ENCODE results near the gene DUOXA2. TPM values are rescaled to one million over a fixed set of nuclear protein-coding genes. Genes with fewer than 3 reads are reported as not detected.

Gene DUOXA2
- total and polyA plus RNA-seq, 11 donors = 0.03 TPM; not detected in 10

DNA sequence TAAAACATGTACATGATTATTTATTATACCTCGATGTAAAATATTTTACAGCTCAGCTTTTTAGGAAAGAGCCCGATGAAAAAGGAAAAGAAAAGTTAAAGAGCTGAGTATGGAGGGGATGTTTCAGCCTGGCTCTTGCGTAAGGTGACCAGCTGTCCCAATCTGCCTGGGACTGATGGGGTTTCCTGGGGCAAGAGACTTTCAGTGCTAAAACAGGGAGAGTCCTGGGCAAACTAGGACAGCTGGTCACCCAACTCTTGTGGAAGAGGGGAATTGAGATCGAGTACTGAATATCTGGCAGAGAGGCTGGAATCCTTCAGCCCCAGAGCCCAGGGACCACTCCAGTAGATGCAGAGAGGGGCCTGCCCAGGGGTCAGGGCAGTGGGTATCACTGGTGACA is 21.1 kb upstream of the DUOXA2 start:
- H3K9me3 ChIP-seq = no peaks in the 10 kb centered on the region
- DNase-seq (no peak), ATAC-seq (no peak)
- no peaks in the 10 kb centered on the region for H3K4me1 ChIP-seq
- intact Hi-C loops (cut with DNase I) = no loop called here
- no peak overlapping the region for H3K4me3 ChIP-seq
- 83 to 92% (median 90%) methylated on average over 4 of the region's 4 CpGs for WGBS, 4 donors
- H3K27me3 ChIP-seq = peaks cover 0 to 8% (median 0%) of the 10 kb centered on the region in 9 donors
- H3K27ac ChIP-seq = no peak overlapping the region
- TF ChIP-seq, protein P1, sequence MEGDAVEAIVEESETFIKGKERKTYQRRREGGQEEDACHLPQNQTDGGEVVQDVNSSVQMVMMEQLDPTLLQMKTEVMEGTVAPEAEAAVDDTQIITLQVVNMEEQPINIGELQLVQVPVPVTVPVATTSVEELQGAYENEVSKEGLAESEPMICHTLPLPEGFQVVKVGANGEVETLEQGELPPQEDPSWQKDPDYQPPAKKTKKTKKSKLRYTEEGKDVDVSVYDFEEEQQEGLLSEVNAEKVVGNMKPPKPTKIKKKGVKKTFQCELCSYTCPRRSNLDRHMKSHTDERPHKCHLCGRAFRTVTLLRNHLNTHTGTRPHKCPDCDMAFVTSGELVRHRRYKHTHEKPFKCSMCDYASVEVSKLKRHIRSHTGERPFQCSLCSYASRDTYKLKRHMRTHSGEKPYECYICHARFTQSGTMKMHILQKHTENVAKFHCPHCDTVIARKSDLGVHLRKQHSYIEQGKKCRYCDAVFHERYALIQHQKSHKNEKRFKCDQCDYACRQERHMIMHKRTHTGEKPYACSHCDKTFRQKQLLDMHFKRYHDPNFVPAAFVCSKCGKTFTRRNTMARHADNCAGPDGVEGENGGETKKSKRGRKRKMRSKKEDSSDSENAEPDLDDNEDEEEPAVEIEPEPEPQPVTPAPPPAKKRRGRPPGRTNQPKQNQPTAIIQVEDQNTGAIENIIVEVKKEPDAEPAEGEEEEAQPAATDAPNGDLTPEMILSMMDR (IDR thresholded peaks at IDR 0.05) = no peak
- TF ChIP-seq POLR2A (IDR thresholded peaks at IDR 0.05) = no peak
- no peaks in the 10 kb centered on the region for H3K36me3 ChIP-seq

DNA sequence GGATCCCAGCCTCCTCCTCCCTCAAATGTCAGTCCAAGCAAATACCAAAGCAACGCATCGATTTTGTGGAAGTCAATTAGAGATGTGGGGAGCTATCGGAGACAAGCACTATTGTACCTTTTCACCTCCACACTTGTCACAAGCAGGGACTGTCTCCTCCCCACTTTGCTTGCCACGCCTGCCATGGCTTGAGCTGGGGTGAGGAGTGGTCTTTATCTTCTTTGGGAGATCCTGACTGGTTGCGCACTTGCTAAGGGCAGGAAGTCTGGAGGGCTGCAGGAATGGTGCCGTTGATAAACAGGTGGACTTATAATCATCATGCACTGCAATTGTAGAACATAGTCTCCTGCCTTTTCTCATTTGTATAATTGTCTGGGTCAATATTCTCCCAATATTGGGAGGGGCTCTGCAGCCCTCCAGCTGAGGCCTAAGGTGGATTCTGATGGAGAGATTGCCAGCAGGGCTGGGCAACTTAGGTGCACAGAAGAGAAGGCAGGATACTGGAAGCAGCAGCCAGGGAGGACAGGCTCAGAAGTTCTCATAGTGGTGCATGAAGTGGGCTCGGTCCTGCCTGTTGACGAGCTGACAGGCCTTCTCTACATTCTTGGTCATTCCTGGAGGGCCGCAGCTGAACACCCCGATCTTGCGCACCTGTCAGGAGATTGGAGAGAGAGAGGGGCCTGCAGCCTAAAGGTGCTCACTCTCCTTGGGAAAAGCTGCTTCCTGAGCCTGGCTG is 20.3 kb upstream of the DUOXA2 start:
- DNase-seq (no peak), ATAC-seq (no peak)
- Histone ChIP-seq H3K4me1 (no peaks in the 10 kb centered on the region), H3K27ac (no peak overlapping the region), H3K27me3 (peaks cover 0 to 8% (median 0%) of the 10 kb centered on the region in 9 donors), H3K9me3 (no peaks in the 10 kb centered on the region), H3K4me3 (no peak overlapping the region), H3K36me3 (no peaks in the 10 kb centered on the region)
- TF ChIP-seq POLR2A (IDR thresholded peaks at IDR 0.05) = no peak
- 77 to 83% (median 82%) methylated on average over 10 to 11 of the region's 11 CpGs for WGBS, 4 donors
- intact Hi-C loops (cut with DNase I) = no loop called here

DNA sequence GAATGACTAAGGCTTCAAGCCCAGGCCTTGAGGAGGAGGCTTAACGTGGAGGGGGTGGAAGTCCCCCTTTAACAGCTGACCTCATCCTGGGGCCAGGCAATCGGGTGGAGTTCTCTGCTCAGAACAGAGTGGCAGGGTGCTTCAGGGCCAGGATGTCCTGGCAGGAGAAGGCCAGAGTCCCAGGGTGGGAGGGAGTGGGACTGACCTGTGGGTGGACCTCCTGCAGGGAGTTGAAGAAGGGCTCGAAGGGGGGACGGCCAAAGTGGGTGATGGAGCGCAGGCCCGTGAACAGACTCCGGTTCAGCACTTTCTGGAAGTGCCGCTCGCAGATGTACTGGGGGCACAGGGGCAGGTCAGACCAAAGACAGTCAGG is 19.8 kb upstream of the DUOXA2 start:
- Histone ChIP-seq H3K27me3 (peaks cover 0 to 8% (median 0%) of the 10 kb centered on the region in 9 donors), H3K4me1 (no peaks in the 10 kb centered on the region), H3K36me3 (no peaks in the 10 kb centered on the region), H3K27ac (no peak overlapping the region), H3K9me3 (no peaks in the 10 kb centered on the region), H3K4me3 (no peak overlapping the region)
- intact Hi-C loops (cut with DNase I) = no loop called here
- WGBS, 4 donors = 74 to 86% (median 77%) methylated on average over 8 to 9 of the region's 9 CpGs
- no peak for TF ChIP-seq POLR2A (IDR thresholded peaks at IDR 0.05)
- TF ChIP-seq, protein P1 (IDR thresholded peaks at IDR 0.05) = no peak
- ATAC-seq = no peak
- DNase-seq = no peak

DNA sequence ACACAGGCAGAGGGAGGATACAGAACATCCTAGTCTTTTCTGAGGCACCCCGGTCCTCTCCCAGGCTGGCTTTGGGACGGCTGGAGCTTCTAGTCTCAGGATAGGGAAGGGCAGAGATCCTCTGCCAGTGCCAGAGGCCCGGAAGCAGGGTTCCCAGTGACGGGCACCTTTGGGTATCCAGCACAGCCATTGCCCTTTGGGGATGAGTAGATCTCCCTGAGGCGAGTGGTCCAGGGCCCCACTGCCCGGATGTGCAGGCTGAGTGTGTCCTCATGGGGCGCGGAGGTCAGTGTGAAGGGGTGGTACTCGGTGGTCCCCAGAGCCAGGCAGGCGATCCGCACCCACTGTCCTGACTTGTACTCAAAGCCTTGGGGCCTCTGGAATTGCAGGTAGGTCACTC is 18.5 kb upstream of the DUOXA2 start:
- no peaks in the 10 kb centered on the region for H3K9me3 ChIP-seq

More for the DNA sequence above, 18.5 kb upstream of the DUOXA2 start:
- TF ChIP-seq, protein P1 (IDR thresholded peaks at IDR 0.05) = no peak
- TF ChIP-seq POLR2A (IDR thresholded peaks at IDR 0.05) = no peak
- H3K27me3 ChIP-seq = peaks cover 0 to 4% (median 0%) of the 10 kb centered on the region in 9 donors
- no peaks in the 10 kb centered on the region for H3K4me1 ChIP-seq
- ATAC-seq (no peak), DNase-seq (no peak)
- H3K27ac ChIP-seq = no peak overlapping the region
- 88 to 96% (median 92%) methylated on average over 4 to 11 of the region's 11 CpGs for WGBS, 4 donors
- no peak overlapping the region for H3K4me3 ChIP-seq
- no peaks in the 10 kb centered on the region for H3K36me3 ChIP-seq
- intact Hi-C loops (cut with DNase I) = no loop called here
